ENCODE data around the gene PER1. TPM values are rescaled to one million over a fixed set of nuclear protein-coding genes. Genes with fewer than 3 reads are reported as not detected.
"Not testable (repeated sequence)": the region's sequence is repeated elsewhere in the genome, so short reads cannot be mapped to it uniquely, and the experiment has no call there.

Gene PER1
- total RNA-seq, 1 donor from 2014 or later = 40.8 TPM

GRCh38 chr17:8173056-8173870, 21.1 kb upstream of the PER1 start:
- TF ChIP-seq, protein P1, sequence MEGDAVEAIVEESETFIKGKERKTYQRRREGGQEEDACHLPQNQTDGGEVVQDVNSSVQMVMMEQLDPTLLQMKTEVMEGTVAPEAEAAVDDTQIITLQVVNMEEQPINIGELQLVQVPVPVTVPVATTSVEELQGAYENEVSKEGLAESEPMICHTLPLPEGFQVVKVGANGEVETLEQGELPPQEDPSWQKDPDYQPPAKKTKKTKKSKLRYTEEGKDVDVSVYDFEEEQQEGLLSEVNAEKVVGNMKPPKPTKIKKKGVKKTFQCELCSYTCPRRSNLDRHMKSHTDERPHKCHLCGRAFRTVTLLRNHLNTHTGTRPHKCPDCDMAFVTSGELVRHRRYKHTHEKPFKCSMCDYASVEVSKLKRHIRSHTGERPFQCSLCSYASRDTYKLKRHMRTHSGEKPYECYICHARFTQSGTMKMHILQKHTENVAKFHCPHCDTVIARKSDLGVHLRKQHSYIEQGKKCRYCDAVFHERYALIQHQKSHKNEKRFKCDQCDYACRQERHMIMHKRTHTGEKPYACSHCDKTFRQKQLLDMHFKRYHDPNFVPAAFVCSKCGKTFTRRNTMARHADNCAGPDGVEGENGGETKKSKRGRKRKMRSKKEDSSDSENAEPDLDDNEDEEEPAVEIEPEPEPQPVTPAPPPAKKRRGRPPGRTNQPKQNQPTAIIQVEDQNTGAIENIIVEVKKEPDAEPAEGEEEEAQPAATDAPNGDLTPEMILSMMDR (IDR thresholded peaks at IDR 0.05; ENCODE audit: unreplicated experiment) = no peak
- Mint-ChIP-seq H3K4me3 (ENCODE audit: low read depth) (peak overlapping the region; percentile 86), H3K27me3 (no peaks in the 10 kb centered on the region), H3K4me1 (ENCODE audit: low read depth) (peaks cover 34% of the 10 kb centered on the region), H3K27ac (peak overlapping the region; percentile 100), H3K9me3 (ENCODE audit: low read depth) (no peaks in the 10 kb centered on the region), H3K36me3 (ENCODE audit: insufficient read depth) (no peaks in the 10 kb centered on the region)
- DNase-seq (ENCODE audit: low spot score, unreplicated experiment) = no peak

- not testable (repeated sequence) for DNase-seq (ENCODE audit: low spot score, unreplicated experiment); H3K4me3 Mint-ChIP-seq (ENCODE audit: low read depth); H3K36me3 Mint-ChIP-seq (ENCODE audit: insufficient read depth); H3K27me3 Mint-ChIP-seq; H3K9me3 Mint-ChIP-seq (ENCODE audit: low read depth); H3K27ac Mint-ChIP-seq
- H3K4me1 Mint-ChIP-seq (ENCODE audit: low read depth) = peaks cover 15% of the 10 kb centered on the region
Observed at GRCh38 chr17:8170186-8170585, 18.0 kb upstream of the PER1 start.

DNA sequence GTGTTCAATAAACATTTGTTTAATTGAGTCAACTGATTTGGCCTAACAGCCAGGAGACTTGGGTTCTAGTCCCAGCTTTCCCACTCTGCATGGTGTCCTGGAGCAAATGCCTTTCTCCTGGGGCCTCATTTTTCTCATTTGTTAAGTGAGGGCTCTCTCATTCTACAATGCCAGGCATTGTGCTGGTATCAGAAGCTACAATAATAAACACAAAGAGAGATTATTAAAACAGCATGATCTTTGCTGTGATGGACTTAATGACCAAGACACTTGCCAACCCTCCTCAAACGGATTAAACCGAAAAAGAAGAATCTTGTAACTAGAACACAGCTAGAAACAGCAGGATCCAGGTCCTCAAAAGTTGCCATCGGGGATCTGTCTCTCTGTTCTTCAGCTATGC, 15.3 kb upstream of the PER1 start:
- Mint-ChIP-seq H3K27ac (peak overlapping the region; percentile 24), H3K9me3 (ENCODE audit: low read depth) (no peaks in the 10 kb centered on the region), H3K4me1 (ENCODE audit: low read depth) (peaks cover 8% of the 10 kb centered on the region), H3K4me3 (ENCODE audit: low read depth) (no peak overlapping the region), H3K36me3 (ENCODE audit: insufficient read depth) (no peaks in the 10 kb centered on the region), H3K27me3 (no peaks in the 10 kb centered on the region)
- TF ChIP-seq, protein P1 (IDR thresholded peaks at IDR 0.05; ENCODE audit: unreplicated experiment) = no peak
- no peak for DNase-seq (ENCODE audit: low spot score, unreplicated experiment)

GRCh38 chr17:8166731-8167130, 14.5 kb upstream of the PER1 start:
- Mint-ChIP-seq H3K36me3 (ENCODE audit: insufficient read depth) (no peaks in the 10 kb centered on the region), H3K4me3 (ENCODE audit: low read depth) (no peak overlapping the region), H3K27me3 (no peaks in the 10 kb centered on the region), H3K4me1 (ENCODE audit: low read depth) (peaks cover 11% of the 10 kb centered on the region), H3K9me3 (ENCODE audit: low read depth) (no peaks in the 10 kb centered on the region), H3K27ac (no peak overlapping the region)
- no peak for DNase-seq (ENCODE audit: low spot score, unreplicated experiment)
- TF ChIP-seq, protein P1 (IDR thresholded peaks at IDR 0.05; ENCODE audit: unreplicated experiment) = no peak

- no peak overlapping the region for H3K4me3 Mint-ChIP-seq (ENCODE audit: low read depth)
- TF ChIP-seq, protein P1 (IDR thresholded peaks at IDR 0.05; ENCODE audit: unreplicated experiment) = no peak
Observed at GRCh38 chr17:8164815-8165131, 12.6 kb upstream of the PER1 start.

More at GRCh38 chr17:8164815-8165131, 12.6 kb upstream of the PER1 start:
- Mint-ChIP-seq H3K27me3 (no peaks in the 10 kb centered on the region), H3K9me3 (ENCODE audit: low read depth) (no peaks in the 10 kb centered on the region), H3K27ac (no peak overlapping the region), H3K36me3 (ENCODE audit: insufficient read depth) (peaks cover 3% of the 10 kb centered on the region), H3K4me1 (ENCODE audit: low read depth) (peaks cover 20% of the 10 kb centered on the region)
- no peak for DNase-seq (ENCODE audit: low spot score, unreplicated experiment)

All from progenitor cell of endocrine pancreas (in vitro differentiated cells).